HEK293 (cell line): ENCODE measurements around the gene TVP23C.

Source experiments
- GFI1B ChIP-seq: fragments of 450-650 bp; formaldehyde crosslinking; IDR thresholded peaks from 2 replicates; pipeline ENCODE4 v1.5.1; 2016; ENCODE audit warnings: missing biosample characterization, missing genetic modification characterization
- YY2 ChIP-seq: fragments of 450-650 bp; formaldehyde crosslinking; IDR thresholded peaks from 2 replicates; pipeline ENCODE4 v1.5.1; 2016; ENCODE audit warnings: missing biosample characterization, missing genetic modification characterization
- ZBTB11 ChIP-seq: fragments of 450-650 bp; formaldehyde crosslinking; conservative IDR thresholded peaks from 2 replicates; pipeline ENCODE4 v1.5.1; 2016; ENCODE audit warnings: low read depth, missing biosample characterization, missing genetic modification characterization
- ZNF112 ChIP-seq: fragments of 450-650 bp; formaldehyde crosslinking; IDR thresholded peaks from 2 replicates; pipeline ENCODE4 v1.5.0; 2017; ENCODE audit warnings: missing biosample characterization, missing genetic modification characterization
- ZNF274 ChIP-seq, 2 experiments: fragments of 200-500 bp in 1 of 2; fragments of 450-650 bp in 1 of 2; sonication (Bioruptor generic) in 1 of 2; formaldehyde crosslinking in 1 of 2; IDR thresholded peaks; 2 replicates each; pipeline versions ENCODE4 v1.5.1 to v1.6.1; 2014 to 2016; ENCODE audit warnings: borderline replicate concordance in 1 of 2, inconsistent platforms in 1 of 2, low read length in 1 of 2, missing biosample characterization in 1 of 2, missing genetic modification characterization in 1 of 2
- TF ChIP-seq, protein P1 (sequence below): fragments of 450-650 bp; formaldehyde crosslinking; IDR thresholded peaks from 2 replicates; pipeline ENCODE4 v1.5.1; 2016; ENCODE audit warnings: missing biosample characterization, missing genetic modification characterization
- TF ChIP-seq, protein P2 (sequence below): fragments of 450-650 bp; formaldehyde crosslinking; IDR thresholded peaks from 2 replicates; pipeline ENCODE4 v1.5.1; 2016; ENCODE audit warnings: missing biosample characterization, missing genetic modification characterization
- TF ChIP-seq, protein P3 (sequence below): fragments of 450-650 bp; formaldehyde crosslinking; IDR thresholded peaks from 2 replicates; pipeline ENCODE4 v1.5.1; 2017; ENCODE audit warnings: missing biosample characterization, mild to moderate bottlenecking, missing genetic modification characterization, moderate library complexity
- TF ChIP-seq, protein P4 (sequence below): sonication (generic); formaldehyde crosslinking; IDR thresholded peaks from 2 replicates; pipeline ENCODE4 v1.8.1; 2022; ENCODE audit warnings: mild to moderate bottlenecking, moderate library complexity, missing genetic modification reagents

- TF ChIP-seq, protein P1, sequence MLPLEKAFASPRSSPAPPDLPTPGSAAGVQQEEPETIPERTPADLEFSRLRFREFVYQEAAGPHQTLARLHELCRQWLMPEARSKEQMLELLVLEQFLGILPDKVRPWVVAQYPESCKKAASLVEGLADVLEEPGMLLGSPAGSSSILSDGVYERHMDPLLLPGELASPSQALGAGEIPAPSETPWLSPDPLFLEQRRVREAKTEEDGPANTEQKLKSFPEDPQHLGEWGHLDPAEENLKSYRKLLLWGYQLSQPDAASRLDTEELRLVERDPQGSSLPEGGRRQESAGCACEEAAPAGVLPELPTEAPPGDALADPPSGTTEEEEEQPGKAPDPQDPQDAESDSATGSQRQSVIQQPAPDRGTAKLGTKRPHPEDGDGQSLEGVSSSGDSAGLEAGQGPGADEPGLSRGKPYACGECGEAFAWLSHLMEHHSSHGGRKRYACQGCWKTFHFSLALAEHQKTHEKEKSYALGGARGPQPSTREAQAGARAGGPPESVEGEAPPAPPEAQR (tag by site-specific recombination), result no peak
- no peak for TF ChIP-seq ZNF274 (IDR thresholded peaks at IDR 0.05; ENCODE audit: low read length)
- no peak for TF ChIP-seq ZNF274 (tag by site-specific recombination; IDR thresholded peaks at IDR 0.05; ENCODE audit: borderline replicate concordance)
- no peak for TF ChIP-seq YY2 (tag by site-specific recombination)
- no peak for TF ChIP-seq ZBTB11 (tag by site-specific recombination)
- TF ChIP-seq, protein P2, sequence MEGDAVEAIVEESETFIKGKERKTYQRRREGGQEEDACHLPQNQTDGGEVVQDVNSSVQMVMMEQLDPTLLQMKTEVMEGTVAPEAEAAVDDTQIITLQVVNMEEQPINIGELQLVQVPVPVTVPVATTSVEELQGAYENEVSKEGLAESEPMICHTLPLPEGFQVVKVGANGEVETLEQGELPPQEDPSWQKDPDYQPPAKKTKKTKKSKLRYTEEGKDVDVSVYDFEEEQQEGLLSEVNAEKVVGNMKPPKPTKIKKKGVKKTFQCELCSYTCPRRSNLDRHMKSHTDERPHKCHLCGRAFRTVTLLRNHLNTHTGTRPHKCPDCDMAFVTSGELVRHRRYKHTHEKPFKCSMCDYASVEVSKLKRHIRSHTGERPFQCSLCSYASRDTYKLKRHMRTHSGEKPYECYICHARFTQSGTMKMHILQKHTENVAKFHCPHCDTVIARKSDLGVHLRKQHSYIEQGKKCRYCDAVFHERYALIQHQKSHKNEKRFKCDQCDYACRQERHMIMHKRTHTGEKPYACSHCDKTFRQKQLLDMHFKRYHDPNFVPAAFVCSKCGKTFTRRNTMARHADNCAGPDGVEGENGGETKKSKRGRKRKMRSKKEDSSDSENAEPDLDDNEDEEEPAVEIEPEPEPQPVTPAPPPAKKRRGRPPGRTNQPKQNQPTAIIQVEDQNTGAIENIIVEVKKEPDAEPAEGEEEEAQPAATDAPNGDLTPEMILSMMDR (tag by site-specific recombination), result no peak
- TF ChIP-seq, protein P3, sequence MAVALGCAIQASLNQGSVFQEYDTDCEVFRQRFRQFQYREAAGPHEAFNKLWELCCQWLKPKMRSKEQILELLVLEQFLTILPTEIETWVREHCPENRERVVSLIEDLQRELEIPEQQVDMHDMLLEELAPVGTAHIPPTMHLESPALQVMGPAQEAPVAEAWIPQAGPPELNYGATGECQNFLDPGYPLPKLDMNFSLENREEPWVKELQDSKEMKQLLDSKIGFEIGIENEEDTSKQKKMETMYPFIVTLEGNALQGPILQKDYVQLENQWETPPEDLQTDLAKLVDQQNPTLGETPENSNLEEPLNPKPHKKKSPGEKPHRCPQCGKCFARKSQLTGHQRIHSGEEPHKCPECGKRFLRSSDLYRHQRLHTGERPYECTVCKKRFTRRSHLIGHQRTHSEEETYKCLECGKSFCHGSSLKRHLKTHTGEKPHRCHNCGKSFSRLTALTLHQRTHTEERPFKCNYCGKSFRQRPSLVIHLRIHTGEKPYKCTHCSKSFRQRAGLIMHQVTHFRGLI (tag by site-specific recombination), result no peak
- TF ChIP-seq GFI1B, result no peak
- TF ChIP-seq, protein P4, sequence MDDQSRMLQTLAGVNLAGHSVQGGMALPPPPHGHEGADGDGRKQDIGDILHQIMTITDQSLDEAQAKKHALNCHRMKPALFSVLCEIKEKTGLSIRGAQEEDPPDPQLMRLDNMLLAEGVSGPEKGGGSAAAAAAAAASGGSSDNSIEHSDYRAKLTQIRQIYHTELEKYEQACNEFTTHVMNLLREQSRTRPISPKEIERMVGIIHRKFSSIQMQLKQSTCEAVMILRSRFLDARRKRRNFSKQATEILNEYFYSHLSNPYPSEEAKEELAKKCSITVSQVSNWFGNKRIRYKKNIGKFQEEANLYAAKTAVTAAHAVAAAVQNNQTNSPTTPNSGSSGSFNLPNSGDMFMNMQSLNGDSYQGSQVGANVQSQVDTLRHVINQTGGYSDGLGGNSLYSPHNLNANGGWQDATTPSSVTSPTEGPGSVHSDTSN, result no peak
- no peak for TF ChIP-seq ZNF112 (tag by site-specific recombination)
These were observed 110.5 kb downstream of the TVP23C start for GRCh38 chr17:15452746-15453145.
